ENCODE data around the gene SPACA7. TPM values are rescaled to one million over a fixed set of nuclear protein-coding genes. Genes with fewer than 3 reads are reported as not detected.

Gene SPACA7
- total RNA-seq, 2 experiments from 2014 or later: not detected

GRCh38 chr13:112450904-112451240, 74.7 kb downstream of the SPACA7 start:
- no peak overlapping the region for H3K27ac Mint-ChIP-seq
- no peak overlapping the region for H3K27ac ChIP-seq (ENCODE audit: low read depth in 1 of 2, low read length in 2 of 2)
- ChIA-PET POLR2A (no interaction called here), CTCF (no interaction called here)
- H3K27me3 ChIP-seq (ENCODE audit: control insufficient read depth in 1 of 2, insufficient read depth in 2 of 2, low read length in 2 of 2): peaks cover under 1 to 5% of the 10 kb centered on the region in 2 experiments
- no peaks in the 10 kb centered on the region for H3K4me1 Mint-ChIP-seq (ENCODE audit: low read depth)
- intact Hi-C loops (cut with DNase I, micrococcal nuclease): no loop called here
- no peak for TF ChIP-seq CTCF (IDR thresholded peaks at IDR 0.05)
- peaks cover 18% of the 10 kb centered on the region for H3K27me3 Mint-ChIP-seq
- no peak for ATAC-seq (ENCODE audit: poor library complexity)
- H3K4me3 ChIP-seq (ENCODE audit: low read length): no peak overlapping the region
- no peaks in the 10 kb centered on the region for H3K36me3 ChIP-seq (ENCODE audit: insufficient read depth, low read length)
- H3K9me3 Mint-ChIP-seq: no peaks in the 10 kb centered on the region
- peaks cover 0 to 27% of the 10 kb centered on the region in 2 experiments for H3K9me3 ChIP-seq (ENCODE audit: control insufficient read depth in 1 of 2, insufficient read depth in 1 of 2, low read length in 2 of 2)
- no peaks in the 10 kb centered on the region for H3K36me3 Mint-ChIP-seq (ENCODE audit: low read depth)
- no peaks in the 10 kb centered on the region for H3K4me1 ChIP-seq (ENCODE audit: insufficient read depth, low read length)
- no peak overlapping the region for H3K4me3 Mint-ChIP-seq
- no peak for DNase-seq

- ChIA-PET CTCF (no interaction called here), POLR2A (no interaction called here)
- Mint-ChIP-seq H3K36me3 (ENCODE audit: low read depth) (no peaks in the 10 kb centered on the region), H3K4me3 (no peak overlapping the region), H3K4me1 (ENCODE audit: low read depth) (no peaks in the 10 kb centered on the region), H3K9me3 (no peaks in the 10 kb centered on the region), H3K27me3 (peaks cover 16% of the 10 kb centered on the region), H3K27ac (no peak overlapping the region)
- DNase-seq (no peak), ATAC-seq (ENCODE audit: poor library complexity) (no peak)
- no peak overlapping the region for H3K27ac ChIP-seq (ENCODE audit: low read depth in 1 of 2, low read length in 2 of 2)
- H3K4me1 ChIP-seq (ENCODE audit: insufficient read depth, low read length): no peaks in the 10 kb centered on the region
- H3K4me3 ChIP-seq (ENCODE audit: low read length): no peak overlapping the region
- H3K9me3 ChIP-seq (ENCODE audit: control insufficient read depth in 1 of 2, insufficient read depth in 1 of 2, low read length in 2 of 2): peaks cover 0 to 33% of the 10 kb centered on the region in 2 experiments
- intact Hi-C loops (cut with DNase I, micrococcal nuclease): no loop called here
- H3K36me3 ChIP-seq (ENCODE audit: insufficient read depth, low read length): no peaks in the 10 kb centered on the region
- H3K27me3 ChIP-seq (ENCODE audit: control insufficient read depth in 1 of 2, insufficient read depth in 2 of 2, low read length in 2 of 2): no peaks in the 10 kb centered on the region
- no peak for TF ChIP-seq CTCF (IDR thresholded peaks at IDR 0.05)
Measured at GRCh38 chr13:112451512-112452379, 75.6 kb downstream of the SPACA7 start.

- no peaks in the 10 kb centered on the region for H3K9me3 Mint-ChIP-seq
- DNase-seq (no peak), ATAC-seq (ENCODE audit: poor library complexity) (no peak)
- H3K4me3 Mint-ChIP-seq: no peak overlapping the region
- H3K27ac ChIP-seq (ENCODE audit: low read depth in 1 of 2, low read length in 2 of 2): no peak overlapping the region
- H3K27me3 ChIP-seq (ENCODE audit: control insufficient read depth in 1 of 2, insufficient read depth in 2 of 2, low read length in 2 of 2): no peaks in the 10 kb centered on the region
- H3K4me1 Mint-ChIP-seq (ENCODE audit: low read depth): no peaks in the 10 kb centered on the region
- intact Hi-C loops (cut with DNase I, micrococcal nuclease): no loop called here
- peaks cover 0 to 40% of the 10 kb centered on the region in 2 experiments for H3K9me3 ChIP-seq (ENCODE audit: control insufficient read depth in 1 of 2, insufficient read depth in 1 of 2, low read length in 2 of 2)
- ChIA-PET POLR2A (no interaction called here), CTCF (no interaction called here)
- no peak overlapping the region for H3K4me3 ChIP-seq (ENCODE audit: low read length)
- H3K27ac Mint-ChIP-seq: no peak overlapping the region
- no peaks in the 10 kb centered on the region for H3K36me3 Mint-ChIP-seq (ENCODE audit: low read depth)
- peaks cover 11% of the 10 kb centered on the region for H3K27me3 Mint-ChIP-seq
- no peaks in the 10 kb centered on the region for H3K36me3 ChIP-seq (ENCODE audit: insufficient read depth, low read length)
- TF ChIP-seq CTCF (IDR thresholded peaks at IDR 0.05): no peak
- H3K4me1 ChIP-seq (ENCODE audit: insufficient read depth, low read length): no peaks in the 10 kb centered on the region
Measured at GRCh38 chr13:112452380-112453206, 76.4 kb downstream of the SPACA7 start.
